Stimulated activated CD4-positive, alpha-beta T cell treated with anti-CD3 and anti-CD28 coated beads, Interleukin-1b, Interleukin-23, amount 100 ng/mL, for 48 hours (primary cell): Measurements from ENCODE around the gene ARMH2.
"Not testable (repeated sequence)": the region's sequence is repeated elsewhere in the genome, so short reads cannot be mapped to it uniquely, and the experiment has no call there.

Experiments
- DNase-seq: peaks from one replicate; pipeline ENCODE4 v3.0.0-alpha.2; 2020

The ARMH2 gene

GRCh38 chr6:24761851-24762250, 36.9 kb downstream of the ARMH2 start:
- DNase-seq = no peak

- DNase-seq = no peak
Measured at GRCh38 chr6:24761193-24761835, 37.4 kb downstream of the ARMH2 start.

GRCh38 chr6:24760210-24760609, 38.5 kb downstream of the ARMH2 start:
- no peak for DNase-seq

- DNase-seq = no peak
Measured at GRCh38 chr6:24759718-24760117, 39.0 kb downstream of the ARMH2 start.

- no peak for DNase-seq
Measured at GRCh38 chr6:24757611-24758010, 41.1 kb downstream of the ARMH2 start.

- DNase-seq = no peak
Measured at GRCh38 chr6:24755279-24755678, 43.4 kb downstream of the ARMH2 start.

- not testable (repeated sequence) for DNase-seq
Measured at GRCh38 chr6:24754378-24754777, 44.3 kb downstream of the ARMH2 start.

GRCh38 chr6:24753545-24753944, 45.2 kb downstream of the ARMH2 start:
- no peak for DNase-seq

GRCh38 chr6:24752917-24753492, 45.7 kb downstream of the ARMH2 start:
- DNase-seq = no peak

- DNase-seq = no peak
Measured at GRCh38 chr6:24752503-24752902, 46.2 kb downstream of the ARMH2 start.

GRCh38 chr6:24750878-24751277, 47.8 kb downstream of the ARMH2 start:
- not testable (repeated sequence) for DNase-seq

- no peak for DNase-seq
Measured at GRCh38 chr6:24749297-24749696, 49.4 kb downstream of the ARMH2 start.
